GM12874 (cell line): Measurements from ENCODE around the gene ARFIP1.

Source experiments
- TF ChIP-seq, protein P1 (sequence below): IDR thresholded peaks from 2 replicates; pipeline ENCODE4 v1.5.1; 2011; ENCODE audit warnings: low read depth, mild to moderate bottlenecking, control low read depth, low read length, moderate library complexity; ENCODE audit not compliant: insufficient read depth

ARFIP1 gene

GRCh38 chr4:152894673-152895072, 114.9 kb downstream of the ARFIP1 start:
- TF ChIP-seq, protein P1, sequence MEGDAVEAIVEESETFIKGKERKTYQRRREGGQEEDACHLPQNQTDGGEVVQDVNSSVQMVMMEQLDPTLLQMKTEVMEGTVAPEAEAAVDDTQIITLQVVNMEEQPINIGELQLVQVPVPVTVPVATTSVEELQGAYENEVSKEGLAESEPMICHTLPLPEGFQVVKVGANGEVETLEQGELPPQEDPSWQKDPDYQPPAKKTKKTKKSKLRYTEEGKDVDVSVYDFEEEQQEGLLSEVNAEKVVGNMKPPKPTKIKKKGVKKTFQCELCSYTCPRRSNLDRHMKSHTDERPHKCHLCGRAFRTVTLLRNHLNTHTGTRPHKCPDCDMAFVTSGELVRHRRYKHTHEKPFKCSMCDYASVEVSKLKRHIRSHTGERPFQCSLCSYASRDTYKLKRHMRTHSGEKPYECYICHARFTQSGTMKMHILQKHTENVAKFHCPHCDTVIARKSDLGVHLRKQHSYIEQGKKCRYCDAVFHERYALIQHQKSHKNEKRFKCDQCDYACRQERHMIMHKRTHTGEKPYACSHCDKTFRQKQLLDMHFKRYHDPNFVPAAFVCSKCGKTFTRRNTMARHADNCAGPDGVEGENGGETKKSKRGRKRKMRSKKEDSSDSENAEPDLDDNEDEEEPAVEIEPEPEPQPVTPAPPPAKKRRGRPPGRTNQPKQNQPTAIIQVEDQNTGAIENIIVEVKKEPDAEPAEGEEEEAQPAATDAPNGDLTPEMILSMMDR = no peak

DNA sequence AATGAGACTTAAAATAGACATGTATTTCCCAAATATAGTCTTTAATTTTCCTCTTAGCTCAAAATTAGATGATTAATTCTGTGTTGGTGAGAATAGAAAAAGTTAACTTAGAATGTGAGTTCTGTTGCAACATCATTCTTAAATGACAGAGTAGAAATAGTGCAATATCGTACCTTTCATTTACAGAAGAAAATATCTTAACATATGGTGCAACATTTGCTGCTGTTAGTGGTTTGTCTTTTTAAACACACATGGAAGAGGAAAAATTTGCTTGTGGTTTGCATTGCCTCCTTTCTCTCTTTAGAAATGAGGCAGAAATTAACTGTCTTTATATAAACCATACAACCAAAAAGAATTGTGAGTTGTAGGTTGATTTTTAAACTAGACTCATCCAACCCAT, 117.1 kb downstream of the ARFIP1 start:
- TF ChIP-seq, protein P1 = no peak

DNA sequence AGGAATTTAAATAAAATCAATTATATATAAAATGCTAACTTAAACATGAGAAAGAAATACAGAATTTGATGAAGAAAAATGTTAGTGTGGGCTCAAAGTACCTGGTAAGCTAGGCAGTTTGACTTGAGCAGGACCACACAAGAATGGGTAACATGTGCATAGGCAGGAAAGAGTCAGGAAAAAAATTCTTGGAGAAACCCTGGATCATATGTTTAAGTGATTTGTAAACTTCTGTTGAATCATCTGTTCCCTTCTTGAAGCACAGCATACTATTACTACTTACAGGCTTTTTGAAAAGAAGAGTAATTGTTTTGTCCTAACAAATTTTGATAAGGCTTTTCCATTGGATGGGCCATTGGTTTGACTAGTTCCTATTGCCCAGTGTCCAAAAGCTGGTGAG, 118.9 kb downstream of the ARFIP1 start:
- TF ChIP-seq, protein P1 = no peak

GRCh38 chr4:152900395-152900794, 120.6 kb downstream of the ARFIP1 start:
- TF ChIP-seq, protein P1 = no peak

GRCh38 chr4:152901205-152901604, 121.5 kb downstream of the ARFIP1 start:
- TF ChIP-seq, protein P1 = no peak

GRCh38 chr4:152903658-152904057, 123.9 kb downstream of the ARFIP1 start:
- TF ChIP-seq, protein P1 = no peak

- TF ChIP-seq, protein P1 = no peak
Observed at GRCh38 chr4:152909901-152910300, 130.1 kb downstream of the ARFIP1 start.

GRCh38 chr4:152910521-152910920, 130.8 kb downstream of the ARFIP1 start:
- TF ChIP-seq, protein P1 = no peak
